Spinal cord (tissue), 10 donors: Measurements from ENCODE around the gene PLIN3. TPM values are rescaled to one million over a fixed set of nuclear protein-coding genes. Genes with fewer than 3 reads are reported as not detected.
"Not testable (repeated sequence)": the region's sequence is repeated elsewhere in the genome, so short reads cannot be mapped to it uniquely, and the experiment has no call there.

Experiments used
- DNase-seq, 6 donors: peaks; one replicate each; pipeline versions ENCODE4 v3.0.0 to v3.0.0-alpha.2; 2013 to 2015; ENCODE audit warnings: low spot score in 6 of 6, low read depth in 4 of 6
- H3K27ac ChIP-seq: one replicate; pipeline ENCODE4 v1.5.1; 2013; ENCODE audit warnings: low read depth, low read length, control low read depth
- H3K27me3 ChIP-seq: one replicate; pipeline ENCODE4 v1.6.1; 2013; ENCODE audit warnings: low read length; ENCODE audit not compliant: control insufficient read depth, insufficient read depth
- H3K36me3 ChIP-seq: one replicate; pipeline ENCODE4 v1.6.1; 2013; ENCODE audit warnings: low read length; ENCODE audit not compliant: control insufficient read depth, insufficient read depth
- H3K4me1 ChIP-seq: one replicate; pipeline ENCODE4 v1.6.1; 2013; ENCODE audit warnings: low read length; ENCODE audit not compliant: control insufficient read depth, insufficient read depth
- H3K4me3 ChIP-seq: one replicate; pipeline ENCODE4 v1.5.1; 2013; ENCODE audit warnings: low read depth, low read length, control low read depth
- H3K9me3 ChIP-seq: one replicate; pipeline ENCODE4 v1.6.1; 2013; ENCODE audit warnings: low read length; ENCODE audit not compliant: control insufficient read depth, insufficient read depth
- WGBS: methylation state at CpG from one replicate; pipeline ENCODE4 v1.1.5; 2013; ENCODE audit warnings: missing lambda C conversion rate; ENCODE audit not compliant: insufficient coverage; 5-methylcytosine and 5-hydroxymethylcytosine counted together
- polyA plus RNA-seq, 2 donors: library from polyadenylated mRNA; unstranded; fragments of 120-200 nt; gene quantifications; one replicate each; pipeline ENCODE4 v1.2.1, GENCODE V29; 2013; ENCODE audit not compliant: insufficient read length in 2 of 2
- total RNA-seq, 2 donors: library from RNA; depleted of rRNA in 1 of 2; stranded (reverse); fragments of 120-200 nt in 1 of 2; fragments of >200 nt in 1 of 2; gene quantifications; one replicate each; pipeline versions ENCODE4 v1.2.3 to v1.2.4, GENCODE V29; 2013 to 2014
- donor health status: healthy.

The PLIN3 gene
- total and polyA plus RNA-seq, 4 donors: 26.5 to 44.7 (median 35.6) TPM

- not testable (repeated sequence) for DNase-seq, H3K27me3 ChIP-seq, H3K9me3 ChIP-seq, H3K36me3 ChIP-seq, H3K27ac ChIP-seq
- Histone ChIP-seq H3K4me1 (peaks cover 20% of the 10 kb centered on the region), H3K4me3 (peak overlapping the region; percentile 69)
- WGBS: 75% methylated on average over 7 of the region's 9 CpGs
Measured at GRCh38 chr19:4831979-4832340, 35.5 kb downstream of the PLIN3 start.

GRCh38 chr19:4831304-4831978 lies 36.0 kb downstream of the PLIN3 start, which contains the start of gene TICAM1:
TSS of gene TICAM1 (minus strand) at chr19:4831712. CDS start at chr19:4818377, 13,335 bp downstream.
- peak in 2 of 6 donors; percentile 16 to 61 for DNase-seq
- Histone ChIP-seq H3K9me3 (no peaks in the 10 kb centered on the region), H3K4me1 (peaks cover 20% of the 10 kb centered on the region), H3K27me3 (peaks cover 2% of the 10 kb centered on the region), H3K36me3 (no peaks in the 10 kb centered on the region), H3K4me3 (peak within 1 kb of the TSS; percentile 69), H3K27ac (no peak within 1 kb of the TSS)
- WGBS: 2% methylated on average over 45 of the region's 52 CpGs

GRCh38 chr19:4830768-4831265 lies 36.6 kb downstream of the PLIN3 start:
- Histone ChIP-seq H3K4me1 (peaks cover 20% of the 10 kb centered on the region), H3K4me3 (peak overlapping the region; percentile 69), H3K36me3 (no peaks in the 10 kb centered on the region), H3K9me3 (no peaks in the 10 kb centered on the region), H3K27ac (no peak overlapping the region), H3K27me3 (peaks cover 2% of the 10 kb centered on the region)
- DNase-seq: no peak
- WGBS: 91% methylated on average over 6 of the region's 6 CpGs

- H3K27me3 ChIP-seq: peaks cover 2% of the 10 kb centered on the region
- 88% methylated on average over 5 of the region's 6 CpGs for WGBS
- DNase-seq: no peak
- H3K36me3 ChIP-seq: no peaks in the 10 kb centered on the region
- no peaks in the 10 kb centered on the region for H3K9me3 ChIP-seq
- no peak overlapping the region for H3K27ac ChIP-seq
- H3K4me1 ChIP-seq: peaks cover 20% of the 10 kb centered on the region
- no peak overlapping the region for H3K4me3 ChIP-seq
Measured at GRCh38 chr19:4830332-4830731, 37.1 kb downstream of the PLIN3 start.

- H3K4me3 ChIP-seq: no peak overlapping the region
- WGBS: 49% methylated on average over 11 of the region's 16 CpGs
Measured at GRCh38 chr19:4829001-4829712, 38.3 kb downstream of the PLIN3 start.

GRCh38 chr19:4823577-4823976 lies 43.9 kb downstream of the PLIN3 start:
- peaks cover under 1% of the 10 kb centered on the region for H3K36me3 ChIP-seq
- no peaks in the 10 kb centered on the region for H3K4me1 ChIP-seq
- 100% methylated on average over 2 of the region's 6 CpGs for WGBS
- no peaks in the 10 kb centered on the region for H3K9me3 ChIP-seq
- no peak for DNase-seq
- no peak overlapping the region for H3K27ac ChIP-seq
- no peak overlapping the region for H3K4me3 ChIP-seq
- no peaks in the 10 kb centered on the region for H3K27me3 ChIP-seq

More at GRCh38 chr19:4829001-4829712, 38.3 kb downstream of the PLIN3 start:
- Histone ChIP-seq H3K27me3 (peaks cover 2% of the 10 kb centered on the region), H3K27ac (no peak overlapping the region), H3K4me1 (peaks cover 20% of the 10 kb centered on the region), H3K36me3 (no peaks in the 10 kb centered on the region), H3K9me3 (no peaks in the 10 kb centered on the region)
- peak in 2 of 6 donors; percentile 21 to 54 for DNase-seq

GRCh38 chr19:4822354-4822753 lies 45.1 kb downstream of the PLIN3 start:
- H3K36me3 ChIP-seq: peaks cover 13% of the 10 kb centered on the region
- H3K4me1 ChIP-seq, H3K27ac ChIP-seq, DNase-seq, H3K4me3 ChIP-seq, H3K27me3 ChIP-seq, H3K9me3 ChIP-seq: not testable (repeated sequence)
- no CpG with 5 or more reads among the region's 7 CpGs for WGBS

- no peak overlapping the region for H3K4me3 ChIP-seq
- 96% methylated on average over 3 of the region's 4 CpGs for WGBS
- H3K36me3 ChIP-seq: peaks cover 23% of the 10 kb centered on the region
- H3K4me1 ChIP-seq: no peaks in the 10 kb centered on the region
- no peaks in the 10 kb centered on the region for H3K9me3 ChIP-seq
- H3K27ac ChIP-seq: no peak overlapping the region
- DNase-seq: no peak
- no peaks in the 10 kb centered on the region for H3K27me3 ChIP-seq
Measured at GRCh38 chr19:4821265-4821664, 46.2 kb downstream of the PLIN3 start.

- H3K27ac ChIP-seq: no peak overlapping the region
- H3K4me3 ChIP-seq: no peak overlapping the region
- 91% methylated on average over 32 of the region's 32 CpGs for WGBS
- H3K36me3 ChIP-seq: peaks cover 25% of the 10 kb centered on the region
- DNase-seq: no peak
- H3K27me3 ChIP-seq: no peaks in the 10 kb centered on the region
- peaks cover 10% of the 10 kb centered on the region for H3K4me1 ChIP-seq
- no peaks in the 10 kb centered on the region for H3K9me3 ChIP-seq
Measured at GRCh38 chr19:4817467-4818277, 49.8 kb downstream of the PLIN3 start.
